HG03175 (cell line): ENCODE data around the gene TCP10L.
"Not testable (repeated sequence)": the region's sequence is repeated elsewhere in the genome, so short reads cannot be mapped to it uniquely, and the experiment has no call there.

Experiments
- ATAC-seq: cut with Tn5 transposase; IDR thresholded peaks from one replicate; pipeline ENCODE4 v1.9.1; 2021; ENCODE audit warnings: mild to moderate bottlenecking, moderate library complexity; ENCODE audit not compliant: unreplicated experiment

TCP10L gene, protein sequence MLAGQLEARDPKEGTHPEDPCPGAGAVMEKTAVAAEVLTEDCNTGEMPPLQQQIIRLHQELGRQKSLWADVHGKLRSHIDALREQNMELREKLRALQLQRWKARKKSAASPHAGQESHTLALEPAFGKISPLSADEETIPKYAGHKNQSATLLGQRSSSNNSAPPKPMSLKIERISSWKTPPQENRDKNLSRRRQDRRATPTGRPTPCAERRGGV

DNA sequence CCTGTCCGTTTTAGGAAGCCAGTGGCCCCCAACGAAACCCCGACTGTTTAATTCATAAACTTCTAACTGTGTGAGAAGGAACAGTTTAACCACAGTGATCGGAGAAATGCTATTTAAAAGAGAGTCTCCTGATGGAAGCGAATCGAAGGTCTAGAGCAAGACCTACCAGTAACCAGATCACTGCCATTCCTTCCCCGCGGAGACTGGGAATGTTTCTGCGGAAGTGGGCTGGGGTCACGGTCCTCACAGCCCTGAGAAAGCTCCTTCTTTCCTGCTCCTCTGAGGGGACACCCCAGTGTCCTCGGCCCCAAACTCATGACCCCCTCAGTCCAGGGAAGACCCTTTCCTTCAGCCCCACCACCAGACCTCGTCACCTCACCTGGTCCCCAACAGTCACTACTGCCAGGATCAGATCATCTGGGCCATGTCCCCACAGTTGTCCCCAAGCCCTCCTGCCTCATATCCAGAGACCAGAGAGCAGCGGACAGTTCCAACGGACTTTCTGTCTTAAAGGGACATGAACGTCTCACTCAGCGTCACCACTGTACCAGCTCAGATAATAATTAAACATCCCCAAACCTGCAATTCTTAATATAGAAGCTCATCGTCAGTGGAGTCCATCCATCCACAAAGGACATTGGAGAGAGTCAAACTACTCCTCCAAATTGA, at the start of gene TCP10L:
Gene TCP10L, minus strand, starts transcription at position 482 of the 669 bp plus-strand sequence. CDS start 1,219 bp downstream, outside the sequence.
- no peak for ATAC-seq

DNA sequence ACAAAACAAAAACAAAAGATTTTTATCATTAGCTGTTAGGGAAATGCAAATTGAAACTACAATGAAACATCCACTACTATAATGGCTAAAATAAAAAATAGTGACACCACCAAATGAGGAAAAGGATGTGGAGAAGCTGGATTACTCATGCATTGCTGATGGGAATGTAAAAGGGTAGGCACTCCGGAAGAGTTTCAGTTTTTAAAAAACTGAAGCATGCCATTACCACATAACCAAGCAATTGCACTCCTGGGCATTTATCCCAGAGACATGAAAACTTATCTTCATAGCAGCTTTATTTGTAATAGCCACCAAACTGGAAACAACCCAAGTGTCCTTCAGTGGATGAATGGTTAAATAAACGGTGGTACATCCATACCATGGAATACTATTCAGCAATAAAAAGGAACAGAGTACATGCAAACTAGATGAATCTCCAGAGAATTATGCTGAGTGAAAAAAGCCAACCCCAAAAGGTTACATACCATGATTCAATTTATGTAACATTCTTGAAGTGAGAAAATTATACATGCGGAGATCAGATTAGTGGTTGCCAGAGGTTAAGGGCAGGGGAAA, 41.4 kb upstream of the TCP10L start:
- ATAC-seq, result no peak

DNA sequence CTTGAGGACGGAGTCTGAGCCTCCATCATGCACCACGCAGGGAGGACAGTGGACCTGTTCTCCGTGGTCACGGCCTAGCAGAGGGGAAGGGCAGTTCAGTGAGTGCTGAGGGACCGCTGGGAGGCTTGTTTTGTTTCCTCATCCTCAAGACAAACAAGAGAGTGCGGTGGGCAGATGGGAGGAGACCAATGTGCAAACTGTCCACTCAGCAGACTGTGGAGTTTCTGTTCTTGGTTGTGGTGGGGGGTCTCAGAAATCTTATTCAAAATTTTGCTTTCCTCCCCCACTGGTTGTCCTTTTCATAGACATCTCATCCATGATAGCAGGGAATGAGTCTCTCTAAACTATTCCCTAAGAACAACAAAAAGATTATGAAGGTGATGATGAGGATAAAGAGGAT, 32.9 kb upstream of the TCP10L start:
- ATAC-seq, result not testable (repeated sequence)

DNA sequence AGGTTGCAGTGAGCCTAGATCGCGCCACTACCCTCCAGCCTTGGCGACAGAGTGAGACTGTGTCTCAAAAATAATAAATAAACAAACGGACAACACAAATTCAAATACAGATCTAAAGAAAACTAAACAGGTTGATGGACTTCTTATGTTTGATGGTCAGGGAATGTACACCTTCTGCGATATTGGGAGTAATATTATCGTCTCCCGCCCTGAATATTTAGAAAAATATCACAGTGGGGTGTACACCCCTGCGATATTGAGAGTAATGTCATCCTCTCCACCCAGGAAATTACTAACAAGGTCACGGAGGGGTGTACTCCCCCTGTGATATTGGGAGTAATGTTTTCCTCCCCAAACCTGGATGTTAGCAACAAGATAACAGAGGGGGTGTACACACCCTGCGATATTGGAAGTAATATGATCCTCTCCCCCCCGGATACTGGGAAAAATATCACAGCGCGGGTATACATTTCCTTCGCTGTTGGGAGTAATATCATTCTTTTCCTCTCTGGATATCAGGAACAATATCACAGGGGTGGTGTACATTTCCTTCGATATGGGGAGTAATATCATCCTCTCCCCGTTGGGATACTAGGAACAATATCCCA, 28.2 kb upstream of the TCP10L start:
- ATAC-seq, result no peak

DNA sequence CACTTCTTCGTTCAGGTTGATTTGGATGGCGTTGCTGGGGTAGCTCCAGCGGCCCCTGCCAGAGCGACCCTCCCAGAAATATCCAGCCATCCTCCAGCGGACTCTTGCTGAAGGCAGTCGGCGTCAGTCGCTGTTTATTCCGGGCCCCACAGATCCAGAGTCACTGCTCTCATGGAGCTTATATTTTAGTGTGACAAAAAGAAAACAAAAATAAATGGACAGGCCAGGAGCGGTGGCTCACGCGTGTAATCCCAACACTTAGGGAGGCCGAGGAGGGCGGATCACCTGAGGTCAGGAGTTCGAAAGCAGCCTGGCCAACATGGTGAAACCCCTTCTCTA, 27.6 kb upstream of the TCP10L start:
- peak; percentile 1 for ATAC-seq

DNA sequence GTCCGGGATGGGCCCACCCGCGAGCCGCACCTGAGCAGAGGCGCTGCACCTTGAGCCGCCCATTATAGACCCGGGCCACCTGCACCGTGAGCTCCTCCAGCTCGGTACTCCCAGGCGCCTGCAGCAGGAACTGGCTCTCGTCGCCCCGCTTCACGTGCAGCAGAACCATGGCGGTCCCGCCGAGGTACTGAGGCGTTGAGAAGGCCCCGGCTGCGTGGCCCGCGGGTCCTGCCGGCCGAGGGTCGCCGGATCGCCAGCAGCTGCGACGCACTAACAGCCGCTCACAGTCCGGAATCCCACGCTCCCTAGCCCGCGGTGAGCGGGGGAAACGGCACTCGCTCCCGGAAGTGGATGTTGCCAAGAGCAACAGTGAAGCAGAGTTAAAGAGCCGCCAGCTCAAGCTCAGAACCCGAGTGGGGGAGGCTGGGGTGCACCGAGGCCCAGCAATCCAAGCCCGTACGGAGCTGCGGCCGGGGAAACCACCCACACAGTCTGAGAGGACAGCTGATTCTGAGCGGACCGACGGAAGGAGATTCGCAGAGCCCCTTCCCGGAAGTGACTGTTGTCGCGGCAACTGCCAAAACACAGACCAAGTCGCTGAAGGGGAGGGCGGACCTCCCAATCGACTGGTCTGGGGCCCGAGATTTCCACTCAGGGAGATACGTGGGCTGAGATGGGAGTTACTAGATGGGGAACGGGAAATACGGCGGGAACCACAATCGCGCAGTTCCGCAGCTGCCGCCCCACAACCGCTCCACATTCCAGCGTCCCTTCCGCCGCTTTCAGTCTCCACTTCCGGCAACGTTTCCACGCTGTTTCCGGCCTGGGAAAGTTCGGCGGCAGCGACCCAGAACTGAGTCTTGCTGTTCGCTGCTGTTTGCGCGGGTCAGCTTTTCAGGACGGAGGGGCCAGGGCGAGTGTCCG, 27.0 kb upstream of the TCP10L start, which contains the start of gene CFAP298:
Gene CFAP298, minus strand, starts transcription at position 303 of the 924 bp plus-strand sequence. Its CDS starts 134 bp downstream, at position 169.
- peak; percentile 94 for ATAC-seq

DNA sequence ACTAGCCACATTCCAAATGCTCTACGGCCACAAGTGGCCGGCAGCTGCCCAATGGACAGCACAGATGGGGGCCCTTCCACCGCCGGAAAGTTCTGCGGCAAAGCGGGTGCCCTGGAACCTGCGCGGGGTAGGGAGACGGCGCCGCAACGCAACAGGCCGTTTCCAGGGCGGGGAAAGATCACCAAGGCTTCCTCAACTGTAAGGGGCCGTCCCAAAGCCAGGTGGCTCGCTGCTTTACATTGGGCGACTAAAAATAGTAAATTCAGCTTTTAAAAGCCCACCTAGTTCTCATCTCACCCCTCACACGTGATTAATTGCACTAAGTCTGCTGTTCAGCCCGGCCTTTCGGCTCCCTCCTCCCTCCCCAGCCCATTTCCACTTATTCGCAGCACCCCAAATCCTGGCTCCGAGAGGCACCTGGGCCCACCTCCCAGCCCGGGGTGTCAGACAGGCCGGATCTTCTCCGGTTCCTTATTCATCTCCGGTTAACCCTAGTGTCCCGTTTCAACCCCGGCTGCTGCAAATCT, 26.2 kb upstream of the TCP10L start:
- ATAC-seq, result peak; percentile 4

DNA sequence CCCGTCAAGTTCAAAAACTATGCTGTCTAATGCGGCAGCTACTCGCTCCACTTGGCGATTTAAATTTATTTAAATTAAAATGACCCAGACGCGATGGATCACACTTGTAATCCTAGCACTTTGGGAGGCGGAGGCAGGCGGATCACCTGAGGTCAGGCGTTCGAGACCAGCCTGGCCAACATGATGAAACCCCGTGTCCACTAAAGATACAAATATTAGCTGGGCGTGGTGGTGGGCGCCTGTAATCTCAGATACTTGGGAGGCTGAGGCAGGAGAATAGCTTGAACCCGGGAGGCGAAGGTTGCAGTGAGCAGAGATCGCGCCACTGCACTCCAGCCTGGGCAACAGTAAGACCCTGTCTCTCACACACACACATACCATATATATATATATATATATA, 25.6 kb upstream of the TCP10L start:
- ATAC-seq, result not testable (repeated sequence)

DNA sequence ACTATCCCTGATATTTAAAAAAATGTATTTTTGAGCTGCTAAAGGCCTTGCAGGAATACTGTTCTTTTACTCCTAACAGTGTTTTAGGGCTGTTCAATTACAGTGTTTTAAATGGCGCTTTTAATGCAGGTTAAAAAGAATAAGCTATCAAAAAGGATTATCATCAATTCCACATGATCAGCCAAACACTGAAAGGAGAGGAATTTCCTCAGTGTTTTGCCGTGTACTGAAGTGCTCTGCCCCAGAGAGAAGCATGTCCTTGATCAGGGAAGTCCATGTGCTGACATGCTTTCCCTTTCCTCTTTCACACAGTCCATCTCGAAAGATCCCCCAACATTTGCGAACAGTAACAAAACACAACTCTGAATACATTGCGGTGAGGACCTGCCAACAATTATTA, 23.5 kb upstream of the TCP10L start:
- ATAC-seq, result no peak

DNA sequence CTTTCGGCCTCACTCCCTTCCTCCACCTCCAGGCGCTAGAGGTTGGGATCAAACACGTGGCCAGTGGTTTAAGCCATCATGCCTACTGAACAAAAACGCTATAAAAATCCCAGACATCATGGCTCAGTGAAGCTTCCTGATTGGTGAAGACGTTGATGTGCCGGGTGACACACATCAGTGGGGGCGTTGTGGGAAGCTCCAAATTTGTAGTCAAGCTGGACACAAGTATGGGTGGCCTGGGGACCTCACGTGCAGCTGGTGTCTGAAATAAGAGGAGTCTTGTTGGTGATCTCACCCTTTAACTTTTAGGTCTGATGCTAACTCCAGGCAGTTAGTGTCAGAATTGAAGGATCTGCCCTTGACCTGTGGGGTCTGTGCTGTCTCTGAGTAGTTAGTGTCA, 20.1 kb upstream of the TCP10L start:
- ATAC-seq, result no peak

DNA sequence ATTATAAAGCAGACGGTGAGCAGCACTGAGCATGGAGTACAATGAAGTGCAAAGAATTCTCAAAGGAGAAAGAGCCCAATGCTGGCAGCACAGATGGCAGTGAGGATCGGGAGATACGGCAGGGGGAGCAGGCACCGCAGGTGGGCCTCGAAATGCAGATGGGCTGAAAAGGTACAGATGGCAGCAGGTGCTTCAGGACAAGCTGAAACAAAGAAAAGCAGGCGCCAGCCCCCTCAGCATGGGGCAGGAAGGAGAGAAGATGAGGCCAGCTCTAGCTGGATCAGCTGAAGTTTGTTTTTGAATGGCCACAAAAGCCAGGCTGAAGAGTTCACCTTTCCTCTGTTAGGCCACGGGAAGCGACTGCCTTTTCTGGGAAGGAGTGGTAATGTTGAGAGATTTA, 19.1 kb upstream of the TCP10L start:
- ATAC-seq, result no peak

DNA sequence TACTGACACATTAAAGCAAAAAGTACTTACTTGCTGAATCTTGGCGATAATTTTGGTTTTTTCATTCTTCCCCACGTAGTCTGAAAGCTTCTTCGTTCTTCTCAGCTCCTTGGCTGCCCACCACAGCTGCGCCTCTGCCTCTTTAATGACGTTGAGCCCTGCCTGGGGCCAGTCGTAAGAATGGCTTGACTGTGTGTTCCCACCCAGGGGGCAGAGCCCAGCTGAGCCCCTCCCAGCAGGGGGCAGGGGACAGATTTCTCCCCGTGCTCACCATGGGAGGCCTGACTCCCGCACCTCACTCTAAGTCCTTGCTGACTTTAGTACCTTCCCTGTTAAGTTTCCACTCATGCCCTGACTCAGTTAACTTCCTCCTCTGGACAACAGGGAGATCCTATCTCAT, 17.8 kb upstream of the TCP10L start:
- ATAC-seq, result no peak

DNA sequence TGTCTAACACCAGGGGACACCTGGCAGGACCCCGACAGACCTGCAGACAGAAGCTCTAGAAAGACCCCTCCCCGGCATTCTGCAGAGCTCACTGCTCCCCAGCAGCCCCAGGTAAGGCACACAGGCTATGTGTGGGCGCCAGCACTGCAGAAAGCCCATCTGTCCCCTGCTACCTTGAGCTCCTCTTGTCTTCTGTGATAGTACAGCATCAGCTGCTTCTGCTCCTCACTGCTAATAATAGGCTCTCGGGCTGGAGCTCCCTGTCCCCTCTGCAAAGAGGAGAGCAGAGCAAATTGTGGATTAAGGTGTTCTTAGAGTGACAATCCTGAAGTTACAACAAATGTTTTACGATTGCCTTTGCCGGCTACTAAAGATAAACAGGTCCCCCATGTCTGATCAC, 16.8 kb upstream of the TCP10L start:
- no peak for ATAC-seq

DNA sequence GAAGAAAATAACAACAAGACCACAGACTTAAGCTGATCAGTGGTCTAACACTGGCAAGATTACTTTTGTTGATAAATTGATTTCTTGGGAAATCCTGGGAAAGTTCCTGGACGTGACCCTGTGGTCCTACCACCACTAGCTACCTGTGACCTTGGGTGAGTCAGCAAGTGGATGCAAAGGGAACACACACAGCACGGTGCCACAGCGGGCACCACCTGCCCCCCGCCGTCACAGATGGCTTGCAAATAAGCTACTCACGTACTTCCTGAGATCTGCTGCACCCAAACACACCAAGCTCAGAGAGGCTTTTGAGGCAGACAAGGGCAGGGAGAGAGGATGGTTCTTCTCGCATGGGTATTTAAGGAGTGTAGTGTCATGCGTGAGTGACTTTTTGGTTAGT, 14.2 kb upstream of the TCP10L start:
- ATAC-seq, result no peak

DNA sequence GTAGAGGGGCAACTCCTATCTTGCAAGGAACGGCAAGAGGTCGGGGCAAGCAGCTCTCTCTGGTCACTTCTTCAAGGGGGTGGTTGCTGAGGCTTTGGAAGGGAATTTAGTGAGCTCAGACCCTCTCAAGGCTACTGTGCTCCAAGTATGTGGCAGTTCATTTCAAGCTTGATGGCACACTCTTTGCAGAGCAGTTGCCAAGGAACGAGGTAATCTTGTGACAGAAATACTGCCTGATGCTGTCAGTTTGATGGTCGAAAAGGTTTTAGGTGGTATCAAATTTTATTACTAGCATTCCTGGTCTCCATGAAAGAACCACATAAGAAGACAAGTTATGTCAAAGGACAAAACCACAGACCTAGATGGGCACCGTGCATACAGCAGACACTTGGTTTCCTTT, 13.8 kb upstream of the TCP10L start:
- no peak for ATAC-seq

DNA sequence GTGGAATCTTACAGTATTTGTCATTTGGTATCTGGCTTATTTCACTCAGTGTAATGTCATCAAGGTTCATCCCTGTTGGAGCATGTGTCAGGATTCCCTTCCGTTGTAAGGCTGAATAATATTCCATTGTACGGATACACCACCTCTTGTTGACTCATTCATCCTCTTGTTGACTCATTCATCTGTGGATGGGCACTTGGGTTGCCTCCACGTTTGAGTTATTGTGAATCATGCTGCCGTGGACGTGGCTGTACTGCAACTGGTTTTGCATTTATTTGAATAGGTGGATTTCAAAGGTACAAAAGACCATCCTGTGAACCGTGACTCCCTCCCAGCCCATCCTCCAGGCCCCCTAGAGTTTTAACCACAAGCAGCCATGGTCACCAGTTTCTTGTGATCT, 11.9 kb upstream of the TCP10L start:
- ATAC-seq, result no peak

DNA sequence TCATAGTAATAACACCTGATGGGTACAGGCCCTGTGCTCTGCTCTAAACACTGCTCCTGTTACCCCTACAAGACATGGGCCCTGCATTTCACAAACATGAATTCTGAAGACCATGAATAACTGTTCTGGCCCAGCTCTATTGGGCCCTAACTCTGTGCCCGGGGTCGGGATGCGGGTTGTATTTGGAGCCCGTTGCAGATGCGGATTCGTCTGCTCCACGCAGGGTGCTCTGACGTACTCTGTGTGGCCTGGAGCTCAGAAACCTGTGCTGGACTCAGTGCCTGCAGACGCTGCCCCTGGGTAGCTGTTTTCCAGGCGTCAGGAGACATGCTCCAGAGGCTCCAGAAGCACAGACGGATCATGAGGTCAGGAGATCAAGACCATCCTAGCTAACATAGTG, 10.1 kb upstream of the TCP10L start:
- no peak for ATAC-seq

DNA sequence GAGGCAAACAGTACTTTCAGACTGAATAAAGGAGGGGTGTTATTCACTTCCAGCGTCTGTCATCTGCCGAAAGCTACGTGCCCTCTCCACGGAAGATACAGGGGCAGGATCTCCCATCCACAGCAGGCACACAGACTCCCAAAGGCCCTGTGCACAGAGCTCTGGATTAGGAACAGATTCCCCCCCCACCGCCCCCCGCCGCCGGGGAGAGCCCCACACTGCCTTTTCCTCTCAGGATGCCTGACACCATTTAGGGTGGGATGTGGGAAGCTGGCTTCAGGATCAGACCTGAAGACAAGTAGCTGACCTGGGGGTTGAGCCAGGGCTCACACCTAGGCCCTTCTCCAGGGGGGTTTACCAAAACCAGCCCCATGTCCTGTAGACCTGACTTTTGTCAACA, 8.4 kb upstream of the TCP10L start:
- no peak for ATAC-seq

DNA sequence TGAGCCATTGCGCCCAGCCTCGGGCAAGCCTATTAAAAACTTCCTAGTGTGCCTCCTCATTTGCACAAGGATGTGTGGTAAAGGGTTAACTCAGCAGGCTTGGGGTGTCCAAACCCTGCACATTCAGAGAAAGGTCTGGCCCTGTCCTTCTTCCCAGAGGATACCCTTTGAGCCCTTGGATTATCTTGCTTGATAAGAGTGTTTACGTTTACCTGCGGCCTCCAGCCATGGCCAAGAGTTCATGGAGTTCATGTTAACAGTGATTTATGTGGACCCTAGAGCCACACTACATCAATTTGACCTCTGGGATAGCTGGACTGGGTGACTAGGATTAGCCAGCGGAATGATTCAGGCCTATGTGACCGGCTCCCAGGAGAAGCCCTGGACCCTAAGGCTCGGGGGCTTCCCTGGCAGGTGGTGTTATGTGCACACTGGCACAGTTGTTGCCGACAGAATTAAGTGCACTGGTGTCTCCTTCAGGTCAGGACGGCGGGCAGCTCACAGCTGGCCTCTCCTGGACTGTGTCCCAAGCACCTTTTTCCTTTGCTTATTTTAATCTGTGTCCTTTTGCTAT, 7.7 kb upstream of the TCP10L start:
- no peak for ATAC-seq

DNA sequence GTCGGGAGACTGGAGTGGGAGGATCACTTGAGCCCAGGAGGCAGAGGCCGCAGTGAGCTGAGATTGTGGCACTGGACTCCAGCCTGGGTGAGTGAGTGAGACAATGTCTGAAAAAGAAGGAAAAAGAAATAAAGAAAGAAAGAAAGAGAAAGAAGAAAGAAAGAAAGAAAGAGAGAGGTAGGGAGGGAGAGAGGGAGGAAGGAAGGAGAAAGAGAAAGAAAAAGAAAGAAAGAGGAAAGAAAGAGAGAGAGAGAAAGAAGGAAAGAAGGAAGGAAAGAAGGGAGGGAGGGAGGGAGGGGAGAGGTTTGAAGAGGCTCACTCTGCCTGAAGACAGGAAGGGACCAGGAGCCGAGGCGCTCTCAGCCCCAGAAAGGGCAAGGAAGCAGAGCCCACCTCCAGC, 4.8 kb upstream of the TCP10L start:
- ATAC-seq, result no peak
